ENCODE data around the gene NAA11. TPM values are rescaled to one million over a fixed set of nuclear protein-coding genes. Genes with fewer than 3 reads are reported as not detected.

The NAA11 gene
- total RNA-seq, 1 experiment from 2014 or later, result not detected

DNA sequence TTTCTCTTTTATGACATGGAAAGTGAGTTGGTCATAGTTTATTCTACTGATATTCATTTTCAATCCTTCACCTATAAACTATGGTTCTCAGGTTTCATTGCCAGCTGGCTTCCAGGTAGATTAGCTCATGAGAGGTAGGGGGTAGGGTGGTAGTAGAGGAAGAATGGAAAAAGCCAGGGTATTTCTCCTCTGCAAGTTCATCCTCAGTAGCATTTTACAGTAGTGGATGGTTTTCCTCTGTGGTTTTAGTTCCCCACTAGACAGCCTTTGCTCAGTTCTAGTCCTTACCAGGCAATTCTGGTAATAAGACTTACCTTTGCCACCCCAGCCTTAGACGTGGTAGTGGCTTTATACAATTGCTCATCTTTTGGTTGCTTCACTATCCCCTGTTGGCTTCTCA, 8.9 kb upstream of the NAA11 start:
- H3K4me2 ChIP-seq, result no peak overlapping the region
- TF ChIP-seq EZH2 (IDR thresholded peaks at IDR 0.05; ENCODE audit: low read depth), result no peak
- TF ChIP-seq, protein P1, sequence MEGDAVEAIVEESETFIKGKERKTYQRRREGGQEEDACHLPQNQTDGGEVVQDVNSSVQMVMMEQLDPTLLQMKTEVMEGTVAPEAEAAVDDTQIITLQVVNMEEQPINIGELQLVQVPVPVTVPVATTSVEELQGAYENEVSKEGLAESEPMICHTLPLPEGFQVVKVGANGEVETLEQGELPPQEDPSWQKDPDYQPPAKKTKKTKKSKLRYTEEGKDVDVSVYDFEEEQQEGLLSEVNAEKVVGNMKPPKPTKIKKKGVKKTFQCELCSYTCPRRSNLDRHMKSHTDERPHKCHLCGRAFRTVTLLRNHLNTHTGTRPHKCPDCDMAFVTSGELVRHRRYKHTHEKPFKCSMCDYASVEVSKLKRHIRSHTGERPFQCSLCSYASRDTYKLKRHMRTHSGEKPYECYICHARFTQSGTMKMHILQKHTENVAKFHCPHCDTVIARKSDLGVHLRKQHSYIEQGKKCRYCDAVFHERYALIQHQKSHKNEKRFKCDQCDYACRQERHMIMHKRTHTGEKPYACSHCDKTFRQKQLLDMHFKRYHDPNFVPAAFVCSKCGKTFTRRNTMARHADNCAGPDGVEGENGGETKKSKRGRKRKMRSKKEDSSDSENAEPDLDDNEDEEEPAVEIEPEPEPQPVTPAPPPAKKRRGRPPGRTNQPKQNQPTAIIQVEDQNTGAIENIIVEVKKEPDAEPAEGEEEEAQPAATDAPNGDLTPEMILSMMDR (conservative IDR thresholded peaks at IDR 0.05), result no peak
- no peaks in the 10 kb centered on the region for H3K4me1 ChIP-seq (replicated peaks; ENCODE audit: insufficient read depth)
- intact Hi-C loops (cut with micrococcal nuclease; ENCODE audit: unreplicated experiment), result no loop called here
- CTCF ChIA-PET, result no interaction called here
- POLR2A ChIA-PET (ENCODE audit: unreplicated experiment), result no interaction called here
- H2AFZ ChIP-seq, result no peak overlapping the region
- no peak overlapping the region for H3K4me3 ChIP-seq
- no peaks in the 10 kb centered on the region for H3K27me3 ChIP-seq (ENCODE audit: insufficient read depth, low read depth)
- no peaks in the 10 kb centered on the region for H4K20me1 ChIP-seq (ENCODE audit: insufficient read depth)
- no peaks in the 10 kb centered on the region for H3K79me2 ChIP-seq (ENCODE audit: low read depth)
- no TSS peak for BruUV-seq (replicated peaks)
- DNase-seq, result no peak
- H3F3A ChIP-seq (ENCODE audit: insufficient read depth, low read depth), result no peaks in the 10 kb centered on the region
- H3K36me3 ChIP-seq (ENCODE audit: low read depth), result no peaks in the 10 kb centered on the region
- no peaks in the 10 kb centered on the region for H3K9me3 ChIP-seq (ENCODE audit: insufficient read depth, low read depth)
- H3K9me2 ChIP-seq (ENCODE audit: insufficient read depth), result no peaks in the 10 kb centered on the region
- no peak overlapping the region for H3K27ac ChIP-seq

DNA sequence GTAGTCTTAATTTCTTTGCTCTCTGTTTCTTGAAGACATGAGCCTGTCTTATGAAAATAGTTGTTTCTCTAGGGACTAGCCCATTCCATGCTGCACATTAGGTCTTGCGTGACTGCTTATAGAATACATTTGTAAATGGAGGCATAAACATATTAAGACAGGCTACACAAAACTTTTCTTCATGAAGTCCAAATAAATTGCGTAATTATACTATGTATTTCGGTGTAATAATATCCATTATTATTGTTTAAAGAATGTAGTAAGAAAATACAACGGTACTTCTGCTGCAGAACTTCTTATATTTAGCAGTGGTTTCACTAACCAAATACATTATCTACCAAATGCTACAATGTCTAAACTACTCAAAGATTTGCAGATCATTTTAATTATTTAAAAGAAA, 8.5 kb upstream of the NAA11 start:
- POLR2A ChIA-PET (ENCODE audit: unreplicated experiment), result no interaction called here
- no TSS peak for BruUV-seq (replicated peaks)
- no peak for DNase-seq
- no peaks in the 10 kb centered on the region for H3F3A ChIP-seq (ENCODE audit: insufficient read depth, low read depth)
- no peaks in the 10 kb centered on the region for H3K9me2 ChIP-seq (ENCODE audit: insufficient read depth)
- CTCF ChIA-PET, result no interaction called here
- no peaks in the 10 kb centered on the region for H3K4me1 ChIP-seq (replicated peaks; ENCODE audit: insufficient read depth)
- H3K36me3 ChIP-seq (ENCODE audit: low read depth), result no peaks in the 10 kb centered on the region
- no peak overlapping the region for H3K4me3 ChIP-seq
- H4K20me1 ChIP-seq (ENCODE audit: insufficient read depth), result no peaks in the 10 kb centered on the region
- intact Hi-C loops (cut with micrococcal nuclease; ENCODE audit: unreplicated experiment), result no loop called here
- no peak overlapping the region for H3K27ac ChIP-seq
- no peaks in the 10 kb centered on the region for H3K9me3 ChIP-seq (ENCODE audit: insufficient read depth, low read depth)
- H3K79me2 ChIP-seq (ENCODE audit: low read depth), result no peaks in the 10 kb centered on the region
- no peak for TF ChIP-seq EZH2 (IDR thresholded peaks at IDR 0.05; ENCODE audit: low read depth)
- TF ChIP-seq, protein P1 (conservative IDR thresholded peaks at IDR 0.05), result no peak
- no peaks in the 10 kb centered on the region for H3K27me3 ChIP-seq (ENCODE audit: insufficient read depth, low read depth)
- no peak overlapping the region for H3K4me2 ChIP-seq
- H2AFZ ChIP-seq, result no peak overlapping the region

DNA sequence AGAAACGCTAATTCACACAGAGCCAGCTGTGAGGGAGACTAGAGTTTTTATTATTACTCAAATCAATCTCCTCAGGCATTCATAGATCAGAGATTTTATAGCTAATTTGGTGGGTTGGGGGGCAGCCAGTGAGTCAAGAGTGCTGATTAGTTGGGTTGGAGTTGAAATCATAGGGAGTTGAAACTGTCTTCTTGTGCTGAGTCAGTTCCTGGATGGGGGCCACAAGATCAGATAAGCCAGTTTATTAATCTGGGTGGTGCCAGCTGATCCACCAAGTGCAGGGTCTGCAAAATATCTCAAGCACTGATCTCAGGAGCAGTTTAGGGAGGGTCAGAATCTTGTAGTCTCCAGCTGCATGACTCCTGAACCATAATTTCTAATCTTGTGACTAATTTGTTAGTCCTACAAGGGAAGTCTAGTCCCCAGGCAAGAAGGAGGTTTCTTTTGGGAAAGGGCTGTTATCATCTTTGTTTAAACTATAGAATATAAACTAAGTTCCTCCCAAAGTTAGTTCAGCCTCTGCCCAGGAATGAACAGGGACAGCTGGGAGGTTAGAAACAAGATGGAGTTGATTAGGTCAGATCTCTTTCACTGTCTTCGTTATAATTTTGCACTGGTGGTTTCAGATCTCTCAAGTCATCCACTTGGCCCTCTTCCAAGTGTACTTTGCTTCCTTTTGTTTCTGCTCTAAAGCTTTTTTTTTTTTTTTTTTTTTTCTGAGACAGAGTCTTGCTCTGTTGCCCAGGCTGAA, 5.4 kb upstream of the NAA11 start:
- no TSS peak for BruUV-seq (replicated peaks)
- ChIA-PET CTCF (no interaction called here), POLR2A (ENCODE audit: unreplicated experiment) (no interaction called here)
- Histone ChIP-seq H3K4me1 (replicated peaks; ENCODE audit: insufficient read depth) (no peaks in the 10 kb centered on the region), H3K27ac (no peak overlapping the region), H3F3A (ENCODE audit: insufficient read depth, low read depth) (no peaks in the 10 kb centered on the region), H3K9me2 (ENCODE audit: insufficient read depth) (no peaks in the 10 kb centered on the region), H3K4me2 (no peak overlapping the region), H3K36me3 (ENCODE audit: low read depth) (no peaks in the 10 kb centered on the region), H3K9me3 (ENCODE audit: insufficient read depth, low read depth) (no peaks in the 10 kb centered on the region), H3K4me3 (no peak overlapping the region), H2AFZ (no peak overlapping the region), H4K20me1 (ENCODE audit: insufficient read depth) (no peaks in the 10 kb centered on the region), H3K27me3 (ENCODE audit: insufficient read depth, low read depth) (no peaks in the 10 kb centered on the region), H3K79me2 (ENCODE audit: low read depth) (no peaks in the 10 kb centered on the region)
- TF ChIP-seq, protein P1 (conservative IDR thresholded peaks at IDR 0.05), result no peak
- no peak for TF ChIP-seq EZH2 (IDR thresholded peaks at IDR 0.05; ENCODE audit: low read depth)
- intact Hi-C loops (cut with micrococcal nuclease; ENCODE audit: unreplicated experiment), result no loop called here
- DNase-seq, result no peak

Measured in PC-9 (cell line).